ENCODE measurements around the gene PAX7.

PAX7 gene

DNA sequence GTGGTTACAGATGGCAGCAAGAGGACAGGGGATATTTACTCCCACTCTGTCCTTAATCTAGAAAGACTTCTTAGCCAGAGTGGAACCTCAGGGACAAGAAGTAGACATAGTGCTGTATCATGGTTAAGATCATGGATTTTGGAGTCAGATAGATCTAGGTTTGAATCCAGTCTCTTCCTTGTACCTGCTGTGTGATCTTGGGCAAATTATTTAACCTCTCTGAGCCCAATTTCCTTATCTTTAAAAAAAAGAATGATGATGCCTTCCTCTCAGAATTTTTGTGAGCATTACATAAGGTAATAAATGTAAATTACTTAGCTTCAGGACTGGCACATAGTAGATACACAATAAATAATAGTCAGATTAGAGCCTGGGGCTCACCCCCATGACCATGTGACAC lies 150.4 kb downstream of the PAX7 start:
- TF ChIP-seq SIN3A (IDR thresholded peaks at IDR 0.05; ENCODE audit: borderline replicate concordance, insufficient read depth, low read length) (no peak), FOXP2 (optimal IDR thresholded peaks at IDR 0.05; ENCODE audit: borderline replicate concordance, extremely low read depth, extremely low read length, insufficient read depth) (no peak), POLR2AphosphoS5 (IDR thresholded peaks at IDR 0.05; ENCODE audit: low read depth, low read length) (no peak), TAF1 (IDR thresholded peaks at IDR 0.05; ENCODE audit: borderline replicate concordance, insufficient read depth, low read length) (no peak)
- TF ChIP-seq, protein P1, sequence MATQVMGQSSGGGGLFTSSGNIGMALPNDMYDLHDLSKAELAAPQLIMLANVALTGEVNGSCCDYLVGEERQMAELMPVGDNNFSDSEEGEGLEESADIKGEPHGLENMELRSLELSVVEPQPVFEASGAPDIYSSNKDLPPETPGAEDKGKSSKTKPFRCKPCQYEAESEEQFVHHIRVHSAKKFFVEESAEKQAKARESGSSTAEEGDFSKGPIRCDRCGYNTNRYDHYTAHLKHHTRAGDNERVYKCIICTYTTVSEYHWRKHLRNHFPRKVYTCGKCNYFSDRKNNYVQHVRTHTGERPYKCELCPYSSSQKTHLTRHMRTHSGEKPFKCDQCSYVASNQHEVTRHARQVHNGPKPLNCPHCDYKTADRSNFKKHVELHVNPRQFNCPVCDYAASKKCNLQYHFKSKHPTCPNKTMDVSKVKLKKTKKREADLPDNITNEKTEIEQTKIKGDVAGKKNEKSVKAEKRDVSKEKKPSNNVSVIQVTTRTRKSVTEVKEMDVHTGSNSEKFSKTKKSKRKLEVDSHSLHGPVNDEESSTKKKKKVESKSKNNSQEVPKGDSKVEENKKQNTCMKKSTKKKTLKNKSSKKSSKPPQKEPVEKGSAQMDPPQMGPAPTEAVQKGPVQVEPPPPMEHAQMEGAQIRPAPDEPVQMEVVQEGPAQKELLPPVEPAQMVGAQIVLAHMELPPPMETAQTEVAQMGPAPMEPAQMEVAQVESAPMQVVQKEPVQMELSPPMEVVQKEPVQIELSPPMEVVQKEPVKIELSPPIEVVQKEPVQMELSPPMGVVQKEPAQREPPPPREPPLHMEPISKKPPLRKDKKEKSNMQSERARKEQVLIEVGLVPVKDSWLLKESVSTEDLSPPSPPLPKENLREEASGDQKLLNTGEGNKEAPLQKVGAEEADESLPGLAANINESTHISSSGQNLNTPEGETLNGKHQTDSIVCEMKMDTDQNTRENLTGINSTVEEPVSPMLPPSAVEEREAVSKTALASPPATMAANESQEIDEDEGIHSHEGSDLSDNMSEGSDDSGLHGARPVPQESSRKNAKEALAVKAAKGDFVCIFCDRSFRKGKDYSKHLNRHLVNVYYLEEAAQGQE (IDR thresholded peaks at IDR 0.05; ENCODE audit: insufficient read depth in 1 of 2, low read depth in 2 of 2, low read length in 2 of 2) = no peak

DNA sequence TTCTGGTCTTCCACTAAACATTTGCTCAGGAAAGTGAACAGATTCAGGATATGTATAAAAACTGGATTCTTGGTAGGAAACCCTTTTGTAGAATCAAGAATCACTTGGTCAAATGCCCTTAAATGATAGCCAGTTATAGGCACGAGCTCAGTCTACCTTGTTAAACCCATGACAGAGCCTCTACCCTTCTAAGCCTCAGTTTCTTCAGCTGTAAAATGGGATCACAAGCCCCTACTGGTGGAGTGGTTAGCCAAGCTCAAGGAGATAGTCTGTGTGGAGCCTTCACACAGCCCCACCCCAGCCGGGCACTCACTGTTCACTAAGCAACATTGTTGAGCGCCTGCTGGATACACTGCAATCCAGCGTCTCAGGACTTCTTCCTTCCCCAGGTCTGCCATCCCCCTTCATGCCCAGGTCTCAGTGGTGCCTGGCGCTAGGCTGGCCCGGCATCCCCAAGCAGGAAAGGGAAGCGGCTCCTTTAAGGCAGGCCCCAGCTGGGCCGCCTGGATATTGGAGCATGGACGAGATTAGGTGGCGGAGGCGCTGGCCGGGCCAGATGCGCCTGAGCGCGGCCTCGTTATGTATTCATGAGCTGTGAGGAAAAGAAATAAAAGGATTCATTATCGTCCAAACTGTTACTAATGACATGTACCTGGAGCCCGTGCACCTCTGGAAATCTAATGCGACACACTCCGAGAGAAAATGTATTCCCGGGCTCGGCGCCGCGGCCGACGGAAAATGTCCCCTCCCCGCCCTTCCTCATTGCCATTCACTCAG lies 153.2 kb downstream of the PAX7 start:
- TF ChIP-seq TAF1 (IDR thresholded peaks at IDR 0.05; ENCODE audit: borderline replicate concordance, insufficient read depth, low read length) = no peak

DNA sequence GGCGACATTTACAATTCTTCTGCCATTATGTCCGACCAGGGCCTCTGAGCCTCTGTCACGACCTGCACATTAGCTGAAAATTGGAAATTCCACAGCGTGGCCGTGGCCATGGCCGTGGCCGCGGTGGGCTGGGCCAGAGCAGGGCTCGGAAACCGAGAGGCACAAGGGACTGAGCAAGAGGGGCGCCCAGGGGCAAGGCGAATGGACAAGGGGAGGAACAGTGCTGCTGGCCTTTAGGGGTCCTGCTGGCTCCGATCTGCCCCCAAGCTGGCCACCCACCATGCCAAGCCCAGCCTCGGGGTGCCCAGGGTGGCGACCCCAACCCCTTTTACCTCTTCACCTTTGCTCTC lies 153.8 kb downstream of the PAX7 start:
- TF ChIP-seq TAF1 (IDR thresholded peaks at IDR 0.05; ENCODE audit: borderline replicate concordance, insufficient read depth, low read length) (no peak), SIN3A (IDR thresholded peaks at IDR 0.05; ENCODE audit: borderline replicate concordance, insufficient read depth, low read length) (no peak), FOXP2 (optimal IDR thresholded peaks at IDR 0.05; ENCODE audit: borderline replicate concordance, extremely low read depth, extremely low read length, insufficient read depth) (no peak), POLR2AphosphoS5 (IDR thresholded peaks at IDR 0.05; ENCODE audit: low read depth, low read length) (no peak)
- TF ChIP-seq, protein P1 (IDR thresholded peaks at IDR 0.05; ENCODE audit: insufficient read depth in 1 of 2, low read depth in 2 of 2, low read length in 2 of 2) = no peak

DNA sequence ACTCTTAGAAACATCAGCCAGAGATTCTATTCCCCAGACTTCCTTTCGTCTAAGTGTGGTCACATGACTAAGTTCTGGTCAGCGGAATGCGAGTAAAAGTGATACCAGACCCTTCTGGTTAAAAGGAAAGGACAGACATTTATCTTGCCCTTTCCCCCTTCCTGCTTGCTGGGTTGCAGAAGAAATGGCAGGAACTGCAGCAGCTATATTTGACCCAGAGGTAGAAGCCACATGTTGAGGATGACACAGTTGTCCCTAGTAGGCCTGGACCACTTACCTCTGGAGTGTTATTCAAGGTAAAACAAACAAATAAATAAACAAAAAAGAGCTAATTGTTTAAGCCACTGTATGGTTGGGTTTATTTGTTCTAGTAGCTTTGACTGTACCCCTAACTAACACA lies 155.5 kb downstream of the PAX7 start:
- TF ChIP-seq POLR2AphosphoS5 (IDR thresholded peaks at IDR 0.05; ENCODE audit: low read depth, low read length) = no peak
- no peak for TF ChIP-seq TAF1 (IDR thresholded peaks at IDR 0.05; ENCODE audit: borderline replicate concordance, insufficient read depth, low read length)
- no peak for TF ChIP-seq SIN3A (IDR thresholded peaks at IDR 0.05; ENCODE audit: borderline replicate concordance, insufficient read depth, low read length)

DNA sequence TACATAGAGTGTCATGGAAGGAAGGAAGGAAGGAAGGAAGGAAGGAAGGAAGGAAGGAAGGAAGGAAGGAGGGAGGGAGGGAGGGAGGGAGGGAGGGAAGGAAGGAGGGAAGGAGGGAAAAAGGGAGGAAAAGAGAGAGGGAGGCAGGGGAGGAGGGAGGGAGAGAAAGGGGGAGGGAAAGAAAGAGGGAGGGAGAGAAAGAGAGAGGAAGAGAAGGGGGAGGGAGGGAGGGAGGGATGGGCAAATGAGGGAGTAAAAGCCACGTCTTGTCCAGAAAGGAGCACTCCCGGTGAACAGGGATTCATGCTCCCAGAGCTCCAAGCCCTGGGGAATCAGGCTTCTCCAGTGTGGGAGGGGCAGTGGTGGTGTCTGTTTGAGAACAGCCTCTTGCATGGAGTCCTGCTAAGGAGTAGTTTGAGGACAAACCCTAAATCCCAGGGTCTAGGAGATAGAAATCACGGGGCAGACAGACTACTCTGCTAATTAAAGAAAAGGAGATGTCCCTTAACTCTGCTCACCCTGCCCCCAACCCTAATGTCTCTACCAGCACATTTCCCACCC lies 157.3 kb downstream of the PAX7 start:
- TF ChIP-seq SIN3A (IDR thresholded peaks at IDR 0.05; ENCODE audit: borderline replicate concordance, insufficient read depth, low read length) (no peak), POLR2AphosphoS5 (IDR thresholded peaks at IDR 0.05; ENCODE audit: low read depth, low read length) (no peak), TAF1 (IDR thresholded peaks at IDR 0.05; ENCODE audit: borderline replicate concordance, insufficient read depth, low read length) (no peak), FOXP2 (optimal IDR thresholded peaks at IDR 0.05; ENCODE audit: borderline replicate concordance, extremely low read depth, extremely low read length, insufficient read depth) (no peak)
- TF ChIP-seq, protein P1 (IDR thresholded peaks at IDR 0.05; ENCODE audit: insufficient read depth in 1 of 2, low read depth in 2 of 2, low read length in 2 of 2) = no peak

DNA sequence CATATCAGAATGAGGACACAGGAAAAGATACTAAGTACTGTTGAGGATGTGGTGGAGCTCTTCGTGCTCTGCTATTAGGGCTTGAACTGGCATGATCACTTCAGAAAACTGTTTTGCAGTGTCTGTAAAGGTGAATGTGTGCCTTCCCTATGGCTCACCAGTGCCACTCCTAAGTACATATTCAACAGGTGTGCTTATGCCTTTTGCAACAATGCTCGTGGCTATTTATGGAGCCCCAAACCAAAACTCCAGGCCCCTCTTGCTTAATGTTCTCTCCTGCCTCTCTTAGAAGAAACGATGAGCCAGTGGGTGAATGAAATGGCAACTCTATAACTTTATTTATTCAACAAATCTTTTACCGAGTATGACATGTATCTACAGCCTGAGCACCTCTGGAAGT lies 158.6 kb downstream of the PAX7 start:
- no peak for TF ChIP-seq SIN3A (IDR thresholded peaks at IDR 0.05; ENCODE audit: borderline replicate concordance, insufficient read depth, low read length)
- TF ChIP-seq FOXP2 (optimal IDR thresholded peaks at IDR 0.05; ENCODE audit: borderline replicate concordance, extremely low read depth, extremely low read length, insufficient read depth) = no peak

All from PFSK-1 (cell line).